GM21737 (cell line): ENCODE data around the gene FOXB1.

Experiments
- ATAC-seq: cut with Tn5 transposase; IDR thresholded peaks from one replicate; pipeline ENCODE4 v1.9.1; 2021; ENCODE audit warnings: mild to moderate bottlenecking, moderate library complexity; ENCODE audit not compliant: unreplicated experiment

The FOXB1 gene

GRCh38 chr15:60004009-60004845 is at the start of gene FOXB1:
Gene FOXB1 (plus strand): TSS chr15:60004311. CDS start chr15:60004964, 653 bp downstream.
- no peak for ATAC-seq

DNA sequence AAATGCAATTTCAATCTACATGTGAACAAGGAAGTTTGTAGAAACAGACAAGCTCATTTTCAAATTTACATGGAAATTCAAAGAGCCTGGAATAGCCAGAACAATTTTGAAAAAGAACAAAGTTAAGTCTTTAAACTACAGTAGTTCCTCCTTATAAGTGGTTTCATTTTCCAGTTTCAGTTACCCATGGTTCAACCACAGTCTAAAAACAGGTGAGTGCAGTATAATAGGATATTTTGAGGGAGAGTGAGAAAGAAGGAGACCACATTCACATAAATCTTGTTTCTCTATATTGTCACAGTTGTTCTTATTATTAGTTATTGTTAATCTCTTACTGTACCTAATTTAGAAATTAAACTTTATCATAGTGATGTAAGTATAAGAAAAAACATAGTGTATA is 45.8 kb upstream of the FOXB1 start:
- ATAC-seq = no peak

DNA sequence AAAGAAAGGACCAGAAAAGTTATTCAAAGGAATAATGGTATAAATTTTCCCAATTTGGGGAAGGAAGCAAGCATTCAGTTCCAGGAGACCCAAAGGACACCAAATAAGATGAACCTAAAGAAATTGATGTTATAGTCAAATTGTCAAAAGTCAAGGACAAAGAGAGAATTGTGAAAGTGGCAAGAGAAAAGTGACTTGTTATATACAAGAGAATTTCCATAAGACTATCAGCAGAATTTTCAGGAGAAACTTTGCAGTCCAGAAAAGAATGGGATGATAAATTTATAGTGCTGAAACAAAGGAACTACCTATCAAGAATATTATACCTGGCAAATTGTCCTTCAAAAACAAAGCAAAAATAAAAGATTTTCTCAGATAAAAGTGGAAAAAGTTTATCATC is 43.8 kb upstream of the FOXB1 start:
- no peak for ATAC-seq

DNA sequence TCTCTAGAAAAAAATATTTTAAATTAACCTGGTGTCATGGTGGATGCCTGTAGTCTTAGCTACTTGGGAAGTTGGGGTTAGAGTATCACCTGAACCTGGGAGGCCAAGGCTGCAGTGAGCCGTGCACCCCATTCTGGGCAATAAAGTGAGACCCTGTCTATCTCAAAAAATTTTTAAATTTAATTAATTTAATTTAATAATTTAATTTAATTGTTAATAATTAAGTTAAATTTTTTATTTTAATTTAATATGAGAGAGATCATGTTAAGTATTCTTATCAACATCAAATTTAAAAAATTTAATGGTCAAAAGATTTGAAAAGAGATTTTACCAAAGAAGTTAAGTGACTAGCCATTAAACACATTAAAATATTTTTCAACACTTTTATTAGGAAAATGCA is 40.8 kb upstream of the FOXB1 start:
- ATAC-seq = no peak

GRCh38 chr15:59963925-59964324 is 40.2 kb upstream of the FOXB1 start:
- ATAC-seq = no peak

GRCh38 chr15:59965741-59966140 is 38.4 kb upstream of the FOXB1 start:
- ATAC-seq = no peak

DNA sequence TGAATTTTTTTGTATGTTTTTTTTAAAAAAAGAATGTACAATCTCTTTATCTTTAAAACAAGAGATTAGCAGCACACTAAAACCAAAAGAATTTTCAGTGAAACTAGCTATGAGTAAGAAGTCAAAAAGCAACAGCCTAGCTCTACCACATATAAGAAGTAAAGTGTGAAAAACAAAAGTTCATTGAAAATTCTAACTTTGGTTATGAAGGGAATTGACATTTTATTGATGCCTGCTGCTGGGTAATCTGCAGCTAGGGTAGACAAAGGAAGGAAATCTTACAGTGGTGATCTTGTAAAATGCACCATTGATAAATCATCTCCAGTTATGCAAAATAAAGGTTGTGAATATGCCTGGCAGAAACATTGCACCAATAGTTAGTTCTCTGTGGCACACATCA is 37.8 kb upstream of the FOXB1 start:
- ATAC-seq = no peak

GRCh38 chr15:59968314-59968713 is 35.8 kb upstream of the FOXB1 start:
- ATAC-seq = no peak

- ATAC-seq = no peak
Measured at GRCh38 chr15:59972241-59972640, 31.9 kb upstream of the FOXB1 start.

DNA sequence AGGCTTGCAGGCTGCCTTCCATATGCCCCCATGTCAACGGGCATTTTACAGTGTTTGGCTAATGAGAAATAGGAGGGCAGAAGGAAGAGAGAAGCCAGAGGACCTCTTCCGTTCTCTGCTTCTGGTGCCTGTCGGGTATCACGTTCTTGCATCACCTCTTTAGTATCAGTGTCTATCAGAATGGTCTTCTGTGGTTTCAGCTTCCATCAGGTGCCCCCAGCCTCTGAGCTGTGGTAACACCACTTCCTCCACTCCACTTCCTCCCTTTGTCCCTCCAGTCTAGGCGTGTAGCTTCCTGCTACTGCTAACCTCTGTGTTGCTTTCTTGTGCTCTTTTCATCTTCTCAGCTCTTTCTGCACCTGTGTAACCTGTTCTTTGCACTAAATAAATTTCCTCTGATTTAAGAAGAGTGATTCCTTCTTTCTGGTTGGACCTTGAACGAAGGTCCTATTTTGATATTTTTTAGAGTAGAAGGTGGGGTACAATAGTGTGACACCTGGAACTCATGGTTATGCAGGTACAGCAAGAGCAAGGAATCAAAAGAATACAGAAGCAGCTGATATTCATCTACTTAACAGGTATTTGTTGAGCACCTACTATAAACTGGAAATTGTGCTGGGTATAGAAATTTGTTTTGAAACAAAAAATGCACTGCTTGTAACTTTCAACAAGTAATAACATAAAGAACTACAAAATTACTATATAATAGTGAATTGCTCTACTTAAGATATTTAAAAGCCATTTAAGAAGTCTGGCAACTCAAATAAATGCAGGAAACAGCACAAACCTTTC is 27.4 kb upstream of the FOXB1 start:
- no peak for ATAC-seq

DNA sequence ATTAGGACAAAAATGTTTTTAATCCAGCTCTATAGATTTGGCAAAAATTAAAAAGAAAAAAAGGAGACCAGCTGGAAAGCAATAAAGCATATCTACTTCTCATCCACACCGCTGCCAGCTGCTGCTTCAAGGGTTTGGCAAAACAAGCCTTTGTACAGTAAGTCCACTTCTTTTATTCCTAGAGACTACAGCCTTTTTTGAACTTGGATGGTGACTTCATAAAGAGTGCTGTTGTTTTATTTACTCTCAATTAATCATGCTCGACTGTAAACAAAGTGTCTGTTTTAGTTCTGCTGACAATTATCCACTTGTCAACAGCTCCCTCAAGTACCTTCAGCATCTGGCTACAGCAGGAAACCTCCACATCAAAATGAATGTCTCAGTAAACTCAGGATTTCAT is 12.3 kb upstream of the FOXB1 start:
- ATAC-seq = no peak

GRCh38 chr15:59993041-59993750 is 10.9 kb upstream of the FOXB1 start:
- ATAC-seq = no peak

- ATAC-seq = no peak
Measured at GRCh38 chr15:59993950-59994401, 10.1 kb upstream of the FOXB1 start.

DNA sequence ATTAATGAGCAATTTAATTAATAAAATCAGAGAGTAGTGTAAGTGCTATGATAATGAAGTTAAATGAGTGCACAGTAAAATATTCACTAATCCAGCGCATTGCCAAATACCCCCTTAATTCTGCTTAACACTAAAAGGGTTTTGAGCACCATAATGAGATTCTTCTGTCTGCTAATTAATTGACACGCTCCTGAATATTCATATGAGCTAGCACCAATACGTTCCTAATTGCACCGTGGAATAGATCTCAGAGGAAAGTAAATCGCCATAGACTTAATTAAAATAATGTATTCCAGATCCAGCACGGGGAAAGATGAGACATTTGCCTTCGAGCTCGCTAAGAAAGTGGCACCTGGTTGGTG is 9.6 kb upstream of the FOXB1 start:
- ATAC-seq = no peak

GRCh38 chr15:59994888-59995557 is 9.1 kb upstream of the FOXB1 start:
- no peak for ATAC-seq

- no peak for ATAC-seq
Measured at GRCh38 chr15:59995568-59996297, 8.4 kb upstream of the FOXB1 start.

DNA sequence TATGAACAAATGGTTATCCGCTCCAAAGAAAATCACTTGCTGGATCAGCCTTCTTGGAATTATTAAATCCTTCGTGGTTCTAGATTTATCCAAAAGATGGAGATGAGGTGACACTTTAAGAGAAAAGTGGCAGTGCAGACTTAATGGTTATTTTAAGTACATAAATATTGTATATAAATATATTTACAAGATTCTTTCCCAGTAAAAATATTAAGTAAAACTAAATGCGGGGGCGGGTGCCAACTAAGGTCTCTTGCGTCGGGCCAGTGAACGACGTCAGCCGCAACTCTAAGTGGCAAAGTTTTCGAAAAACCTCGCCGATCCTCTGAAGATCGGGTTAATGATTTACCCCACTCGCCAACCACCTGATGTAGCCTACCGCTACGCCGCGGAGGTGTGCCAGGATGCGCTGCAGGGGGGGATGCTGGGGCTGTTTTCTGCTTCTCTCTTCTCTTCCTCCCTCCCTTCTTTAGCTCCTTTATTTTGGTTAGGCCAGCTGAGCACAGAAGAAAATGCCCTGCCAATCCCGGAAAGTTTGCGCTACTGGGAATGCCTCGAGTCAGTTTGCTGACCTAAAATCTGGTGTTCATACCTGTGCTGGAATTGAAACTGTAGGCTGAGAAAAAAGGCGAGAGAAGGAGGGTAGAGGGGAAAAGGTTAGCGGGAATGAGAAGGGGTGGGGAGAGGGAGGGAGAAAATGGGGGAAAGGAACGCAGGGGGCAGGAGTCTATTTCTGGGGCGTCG is 7.6 kb upstream of the FOXB1 start:
- ATAC-seq = no peak

DNA sequence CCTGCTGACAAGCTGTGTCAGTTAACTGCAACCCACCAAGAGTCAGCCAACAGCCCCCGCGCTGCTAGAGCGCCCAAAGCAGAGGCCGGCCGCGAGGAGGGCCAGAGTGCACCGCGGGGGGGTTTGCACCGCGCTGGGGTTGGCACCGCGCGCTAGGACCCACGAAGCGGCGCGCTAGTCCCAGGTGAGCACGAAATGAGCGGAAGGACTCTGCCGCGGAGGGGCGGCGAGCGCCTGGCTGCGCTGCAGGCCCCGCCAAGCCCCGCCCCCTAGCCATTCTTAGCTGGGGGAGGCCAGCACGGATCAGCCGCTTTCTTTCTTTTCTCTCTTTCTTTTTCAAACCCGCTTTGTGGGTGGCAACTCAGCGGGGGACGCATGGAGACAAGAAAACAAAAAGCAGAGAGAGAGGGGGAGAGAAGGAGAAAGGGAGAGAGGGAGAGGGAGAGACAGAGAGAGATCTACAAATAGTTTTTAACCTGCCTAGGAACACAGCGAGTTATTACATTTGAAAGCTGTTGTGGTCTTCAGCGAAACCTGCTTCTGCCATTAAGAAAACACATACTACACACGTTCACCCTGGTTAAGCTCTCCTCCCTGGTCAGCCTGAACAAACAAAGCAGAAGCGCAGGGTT is 6.9 kb upstream of the FOXB1 start:
- ATAC-seq = peak; percentile 75

DNA sequence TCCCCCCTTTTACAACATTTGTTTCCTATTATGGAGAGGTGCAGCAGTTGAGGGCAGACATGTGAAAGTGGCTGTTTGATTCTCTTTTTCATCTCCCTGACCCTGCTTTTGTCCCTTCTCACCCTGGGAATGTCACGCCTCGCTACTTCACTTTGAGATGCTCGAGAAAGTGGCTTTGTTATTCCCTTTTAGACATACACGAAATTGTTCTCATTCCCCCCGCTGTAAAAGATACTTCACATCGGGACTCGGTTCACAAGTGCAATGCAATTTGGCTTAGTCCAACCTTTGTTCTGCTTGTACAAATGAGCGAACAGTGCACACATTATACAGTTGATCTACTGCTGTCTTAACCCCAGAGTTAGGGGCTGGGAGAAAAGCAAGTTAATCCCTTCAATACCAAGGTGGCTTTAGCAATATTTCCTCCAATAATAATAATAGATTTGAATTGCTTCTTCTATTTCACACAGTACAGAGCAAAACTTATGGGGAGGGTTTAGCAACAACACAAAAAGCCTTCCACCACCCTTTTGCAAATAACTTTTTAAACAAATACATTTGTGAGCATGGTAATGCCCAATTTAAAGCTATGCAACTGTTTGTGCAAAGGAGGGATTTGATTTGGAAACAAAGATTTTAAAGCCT is 5.7 kb upstream of the FOXB1 start:
- ATAC-seq = no peak
